GM18858 (cell line): ENCODE data around the gene ELAC1.
"Not testable (repeated sequence)": the region's sequence is repeated elsewhere in the genome, so short reads cannot be mapped to it uniquely, and the experiment has no call there.

Experiments used
- ATAC-seq: cut with Tn5 transposase; IDR thresholded peaks from one replicate; pipeline ENCODE4 v1.9.1; 2021; ENCODE audit not compliant: unreplicated experiment

The ELAC1 gene

GRCh38 chr18:50967714-50968661, at the start of gene ELAC1:
Gene ELAC1 (plus strand): TSS chr18:50968040. CDS start chr18:50974405, 6,365 bp downstream.
- ATAC-seq = peak; percentile 84

GRCh38 chr18:50918153-50918552, 49.7 kb upstream of the ELAC1 start:
- no peak for ATAC-seq

GRCh38 chr18:50924372-50924771, 43.5 kb upstream of the ELAC1 start:
- no peak for ATAC-seq

- no peak for ATAC-seq
Measured at GRCh38 chr18:50926521-50926920, 41.3 kb upstream of the ELAC1 start.

- ATAC-seq = no peak
Measured at GRCh38 chr18:50928551-50928950, 39.3 kb upstream of the ELAC1 start.

GRCh38 chr18:50933684-50934083, 34.2 kb upstream of the ELAC1 start:
- ATAC-seq = no peak

- ATAC-seq = no peak
Measured at GRCh38 chr18:50934545-50935211, 33.2 kb upstream of the ELAC1 start.

- ATAC-seq = no peak
Measured at GRCh38 chr18:50935493-50936191, 32.2 kb upstream of the ELAC1 start.

GRCh38 chr18:50937183-50937582, 30.7 kb upstream of the ELAC1 start:
- no peak for ATAC-seq

- ATAC-seq = no peak
Measured at GRCh38 chr18:50938912-50939311, 28.9 kb upstream of the ELAC1 start.

GRCh38 chr18:50944245-50944932, 23.5 kb upstream of the ELAC1 start:
- ATAC-seq = no peak

GRCh38 chr18:50945918-50946317, 21.9 kb upstream of the ELAC1 start:
- not testable (repeated sequence) for ATAC-seq

- ATAC-seq = no peak
Measured at GRCh38 chr18:50947899-50948298, 19.9 kb upstream of the ELAC1 start.

- ATAC-seq = no peak
Measured at GRCh38 chr18:50949185-50949584, 18.7 kb upstream of the ELAC1 start.

- no peak for ATAC-seq
Measured at GRCh38 chr18:50950626-50951025, 17.2 kb upstream of the ELAC1 start.

- no peak for ATAC-seq
Measured at GRCh38 chr18:50953822-50954221, 14.0 kb upstream of the ELAC1 start.

- ATAC-seq = no peak
Measured at GRCh38 chr18:50955253-50955652, 12.6 kb upstream of the ELAC1 start.

- ATAC-seq = no peak
Measured at GRCh38 chr18:50956116-50956515, 11.7 kb upstream of the ELAC1 start.

GRCh38 chr18:50961974-50962373, 5.9 kb upstream of the ELAC1 start:
- no peak for ATAC-seq

- ATAC-seq = no peak
Measured at GRCh38 chr18:50969448-50969847, 1.6 kb downstream of the ELAC1 start.

GRCh38 chr18:50970006-50970405, 2.2 kb downstream of the ELAC1 start:
- ATAC-seq = no peak
